ENCODE measurements around the gene PCLO.

PCLO gene

DNA sequence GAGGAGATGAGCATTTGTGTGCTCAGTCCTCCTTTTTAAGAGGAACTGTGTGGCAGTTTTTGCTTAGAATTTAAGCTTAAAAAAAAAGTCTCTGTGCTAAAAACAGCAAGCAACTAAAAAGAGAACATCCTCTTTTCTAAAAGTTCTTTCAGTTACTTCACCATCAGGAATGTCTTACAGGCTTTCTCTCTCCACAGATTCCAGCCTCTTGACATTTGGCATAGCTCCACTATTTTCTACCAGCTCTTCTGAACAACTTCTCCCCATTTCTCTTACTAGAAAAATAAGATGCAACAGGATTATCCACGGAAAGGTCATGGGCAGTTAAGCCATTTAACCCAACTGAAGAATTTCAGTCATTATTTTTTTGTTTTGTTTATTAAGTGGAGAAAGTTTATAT lies 13.2 kb downstream of the PCLO start:
- Histone ChIP-seq H3K4ac (ENCODE audit: low read depth, low read length) (no peak overlapping the region), H3K4me1 (ENCODE audit: control insufficient read depth, low read depth, low read length) (no peaks in the 10 kb centered on the region), H4K8ac (ENCODE audit: low read depth, low read length) (no peak overlapping the region), H3K56ac (ENCODE audit: low read length) (no peak overlapping the region), H2BK5ac (ENCODE audit: low read length) (no peak overlapping the region), H3K27me3 (ENCODE audit: insufficient read depth, low read length, poor library complexity) (no peaks in the 10 kb centered on the region), H3K23ac (ENCODE audit: low read length) (no peak overlapping the region), H3K36me3 (ENCODE audit: control insufficient read depth, insufficient read depth, low read length) (no peaks in the 10 kb centered on the region), H4K5ac (ENCODE audit: low read length) (no peak overlapping the region), H3K79me2 (ENCODE audit: control insufficient read depth, insufficient read depth, low read length) (no peaks in the 10 kb centered on the region), H3K79me1 (ENCODE audit: low read length) (no peaks in the 10 kb centered on the region), H2AK5ac (ENCODE audit: low read length) (no peak overlapping the region), H3K4me3 (ENCODE audit: low read length) (no peak overlapping the region), H2BK15ac (replicated peaks; ENCODE audit: low read depth) (no peak overlapping the region), H3K27ac (ENCODE audit: low read depth, low read length) (no peak overlapping the region), H3K4me2 (ENCODE audit: low read length) (no peak overlapping the region), H3K9ac (ENCODE audit: low read length) (no peak overlapping the region), H3K18ac (ENCODE audit: low read length) (no peak overlapping the region), H2BK120ac (ENCODE audit: low read depth, low read length) (no peak overlapping the region)
- no CpG with 5 or more reads among the region's 1 CpG for WGBS (ENCODE audit: extremely low coverage, insufficient coverage, low lambda C conversion rate)
- DNase-seq = no peak

DNA sequence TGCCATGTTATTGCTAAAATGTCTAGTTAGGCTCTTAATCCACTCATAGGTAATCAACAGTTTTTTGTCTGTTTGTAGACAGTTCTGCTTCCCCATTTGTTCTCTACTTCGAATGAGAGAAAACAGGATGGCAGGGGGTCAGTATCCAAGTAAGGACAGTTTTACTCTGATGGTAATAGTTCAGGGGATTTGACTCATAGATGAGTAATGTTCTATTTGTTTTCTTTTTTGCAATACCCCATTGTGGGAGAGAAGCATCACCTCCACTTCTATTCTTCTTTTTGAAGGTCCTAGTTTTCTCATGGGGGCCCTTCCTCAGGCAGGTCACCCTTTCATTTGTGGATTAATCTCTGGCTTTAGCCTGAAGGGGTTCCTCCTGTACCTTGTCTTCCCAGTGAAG lies 13.9 kb downstream of the PCLO start:
- Histone ChIP-seq H3K23ac (ENCODE audit: low read length) (no peak overlapping the region), H2BK15ac (replicated peaks; ENCODE audit: low read depth) (no peak overlapping the region), H2BK5ac (ENCODE audit: low read length) (no peak overlapping the region), H3K4me1 (ENCODE audit: control insufficient read depth, low read depth, low read length) (no peaks in the 10 kb centered on the region), H3K4me3 (ENCODE audit: low read length) (no peak overlapping the region), H3K18ac (ENCODE audit: low read length) (no peak overlapping the region), H4K8ac (ENCODE audit: low read depth, low read length) (no peak overlapping the region), H3K56ac (ENCODE audit: low read length) (no peak overlapping the region), H3K79me2 (ENCODE audit: control insufficient read depth, insufficient read depth, low read length) (no peaks in the 10 kb centered on the region), H3K36me3 (ENCODE audit: control insufficient read depth, insufficient read depth, low read length) (no peaks in the 10 kb centered on the region), H3K27ac (ENCODE audit: low read depth, low read length) (no peak overlapping the region), H3K27me3 (ENCODE audit: insufficient read depth, low read length, poor library complexity) (no peaks in the 10 kb centered on the region), H4K5ac (ENCODE audit: low read length) (no peak overlapping the region), H3K79me1 (ENCODE audit: low read length) (no peaks in the 10 kb centered on the region), H2BK120ac (ENCODE audit: low read depth, low read length) (no peak overlapping the region), H3K4ac (ENCODE audit: low read depth, low read length) (no peak overlapping the region), H3K4me2 (ENCODE audit: low read length) (no peak overlapping the region), H3K9ac (ENCODE audit: low read length) (no peak overlapping the region), H2AK5ac (ENCODE audit: low read length) (no peak overlapping the region)
- no CpG with 5 or more reads among the region's 1 CpG for WGBS (ENCODE audit: extremely low coverage, insufficient coverage, low lambda C conversion rate)
- DNase-seq = peak; percentile 3

DNA sequence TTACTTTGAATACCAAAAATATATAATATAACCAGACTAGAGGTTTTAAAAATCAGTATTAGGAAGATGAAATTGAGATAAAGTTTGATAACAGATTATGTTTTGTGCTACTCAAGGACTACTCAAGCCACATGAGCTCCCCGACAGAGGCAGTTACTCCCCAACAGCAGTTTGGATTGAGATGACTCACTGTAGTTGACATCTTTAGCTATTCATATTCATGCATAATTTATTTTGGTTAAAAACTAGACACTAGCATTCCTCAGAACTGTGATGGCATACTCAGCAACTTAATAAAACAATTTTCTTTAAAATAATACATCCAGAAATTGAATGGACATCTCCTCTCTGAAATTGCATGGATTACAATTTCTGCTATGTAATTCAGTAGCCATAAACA lies 19.6 kb downstream of the PCLO start:
- DNase-seq = no peak
- H4K8ac ChIP-seq (ENCODE audit: low read depth, low read length) = no peak overlapping the region
- H3K56ac ChIP-seq (ENCODE audit: low read length) = no peak overlapping the region
- H3K18ac ChIP-seq (ENCODE audit: low read length) = no peak overlapping the region
- H3K79me2 ChIP-seq (ENCODE audit: control insufficient read depth, insufficient read depth, low read length) = no peaks in the 10 kb centered on the region
- H3K27me3 ChIP-seq (ENCODE audit: insufficient read depth, low read length, poor library complexity) = no peaks in the 10 kb centered on the region
- no peak overlapping the region for H3K23ac ChIP-seq (ENCODE audit: low read length)
- H2BK15ac ChIP-seq (replicated peaks; ENCODE audit: low read depth) = no peak overlapping the region
- H3K4me2 ChIP-seq (ENCODE audit: low read length) = no peak overlapping the region
- no peak overlapping the region for H3K27ac ChIP-seq (ENCODE audit: low read depth, low read length)
- H2BK120ac ChIP-seq (ENCODE audit: low read depth, low read length) = no peak overlapping the region
- H2AK5ac ChIP-seq (ENCODE audit: low read length) = no peak overlapping the region
- whole genome bisulfite sequencing (ENCODE audit: extremely low coverage, insufficient coverage, low lambda C conversion rate) = no CpG with 5 or more reads among the region's 1 CpG
- H3K36me3 ChIP-seq (ENCODE audit: control insufficient read depth, insufficient read depth, low read length) = no peaks in the 10 kb centered on the region
- no peak overlapping the region for H3K4me3 ChIP-seq (ENCODE audit: low read length)
- no peak overlapping the region for H3K9ac ChIP-seq (ENCODE audit: low read length)
- H3K4ac ChIP-seq (ENCODE audit: low read depth, low read length) = no peak overlapping the region
- H4K5ac ChIP-seq (ENCODE audit: low read length) = no peak overlapping the region
- H3K79me1 ChIP-seq (ENCODE audit: low read length) = no peaks in the 10 kb centered on the region
- H3K4me1 ChIP-seq (ENCODE audit: control insufficient read depth, low read depth, low read length) = no peaks in the 10 kb centered on the region
- H2BK5ac ChIP-seq (ENCODE audit: low read length) = no peak overlapping the region

DNA sequence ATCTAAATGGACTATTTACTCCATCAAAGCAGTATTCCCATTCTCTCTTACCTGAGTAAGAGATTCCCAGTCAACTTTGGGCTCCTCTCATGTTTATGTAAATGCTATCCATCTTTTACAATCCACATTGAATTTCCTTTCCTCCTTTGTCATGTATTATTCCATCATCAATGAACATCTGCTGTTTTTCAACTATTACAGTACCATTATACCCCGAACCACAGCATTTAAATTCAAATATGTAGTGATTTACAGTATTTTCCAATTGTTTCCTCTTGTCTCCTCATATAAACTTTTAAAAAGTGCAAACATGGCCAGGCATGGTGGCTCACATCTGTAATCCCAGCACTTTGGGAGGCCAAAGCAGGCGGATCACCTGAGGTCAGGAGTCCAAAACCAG lies 20.3 kb downstream of the PCLO start:
- Histone ChIP-seq H2BK15ac (replicated peaks; ENCODE audit: low read depth) (no peak overlapping the region), H3K23ac (ENCODE audit: low read length) (no peak overlapping the region), H3K27me3 (ENCODE audit: insufficient read depth, low read length, poor library complexity) (no peaks in the 10 kb centered on the region), H3K4me2 (ENCODE audit: low read length) (no peak overlapping the region), H4K8ac (ENCODE audit: low read depth, low read length) (no peak overlapping the region), H3K79me2 (ENCODE audit: control insufficient read depth, insufficient read depth, low read length) (no peaks in the 10 kb centered on the region), H2BK120ac (ENCODE audit: low read depth, low read length) (no peak overlapping the region), H3K4ac (ENCODE audit: low read depth, low read length) (no peak overlapping the region), H4K5ac (ENCODE audit: low read length) (no peak overlapping the region), H3K18ac (ENCODE audit: low read length) (no peak overlapping the region), H2BK5ac (ENCODE audit: low read length) (no peak overlapping the region), H3K27ac (ENCODE audit: low read depth, low read length) (no peak overlapping the region), H3K4me1 (ENCODE audit: control insufficient read depth, low read depth, low read length) (no peaks in the 10 kb centered on the region), H3K36me3 (ENCODE audit: control insufficient read depth, insufficient read depth, low read length) (no peaks in the 10 kb centered on the region), H3K79me1 (ENCODE audit: low read length) (no peaks in the 10 kb centered on the region), H3K56ac (ENCODE audit: low read length) (no peak overlapping the region), H3K4me3 (ENCODE audit: low read length) (no peak overlapping the region), H2AK5ac (ENCODE audit: low read length) (no peak overlapping the region), H3K9ac (ENCODE audit: low read length) (no peak overlapping the region)
- no peak for DNase-seq
- WGBS (ENCODE audit: extremely low coverage, insufficient coverage, low lambda C conversion rate) = no CpG with 5 or more reads among the region's 2 CpGs

DNA sequence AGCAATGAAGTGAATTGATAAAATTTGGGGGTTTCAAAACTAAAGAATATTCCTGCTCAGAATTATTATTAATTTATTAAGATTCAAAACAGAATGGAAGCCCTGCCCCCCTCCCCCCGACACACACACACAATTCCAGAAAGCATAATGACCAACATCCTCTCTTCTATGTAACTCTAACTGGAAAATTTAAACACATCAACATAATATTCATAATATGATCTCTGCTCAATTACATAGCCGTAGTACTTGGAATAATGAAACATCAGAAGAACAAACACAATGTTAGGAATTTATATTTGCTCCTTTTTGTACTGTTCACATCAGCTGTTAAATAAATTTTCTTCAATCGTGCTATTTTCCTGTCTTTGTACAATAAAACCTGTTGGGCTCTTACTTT lies 20.8 kb downstream of the PCLO start:
- no peak overlapping the region for H3K27ac ChIP-seq (ENCODE audit: low read depth, low read length)
- no peaks in the 10 kb centered on the region for H3K79me2 ChIP-seq (ENCODE audit: control insufficient read depth, insufficient read depth, low read length)
- no peak overlapping the region for H2BK5ac ChIP-seq (ENCODE audit: low read length)
- H2BK15ac ChIP-seq (replicated peaks; ENCODE audit: low read depth) = no peak overlapping the region
- DNase-seq = no peak
- no peaks in the 10 kb centered on the region for H3K4me1 ChIP-seq (ENCODE audit: control insufficient read depth, low read depth, low read length)
- no peaks in the 10 kb centered on the region for H3K27me3 ChIP-seq (ENCODE audit: insufficient read depth, low read length, poor library complexity)
- no peaks in the 10 kb centered on the region for H3K79me1 ChIP-seq (ENCODE audit: low read length)
- H3K18ac ChIP-seq (ENCODE audit: low read length) = no peak overlapping the region
- no peak overlapping the region for H3K4ac ChIP-seq (ENCODE audit: low read depth, low read length)
- no peak overlapping the region for H3K4me2 ChIP-seq (ENCODE audit: low read length)
- H4K8ac ChIP-seq (ENCODE audit: low read depth, low read length) = no peak overlapping the region
- no peak overlapping the region for H3K23ac ChIP-seq (ENCODE audit: low read length)
- no peak overlapping the region for H2AK5ac ChIP-seq (ENCODE audit: low read length)
- no peak overlapping the region for H4K5ac ChIP-seq (ENCODE audit: low read length)
- no peak overlapping the region for H3K56ac ChIP-seq (ENCODE audit: low read length)
- no peak overlapping the region for H3K4me3 ChIP-seq (ENCODE audit: low read length)
- H3K36me3 ChIP-seq (ENCODE audit: control insufficient read depth, insufficient read depth, low read length) = no peaks in the 10 kb centered on the region
- whole genome bisulfite sequencing (ENCODE audit: extremely low coverage, insufficient coverage, low lambda C conversion rate) = 100% methylated on average over 1 of the region's 3 CpGs
- no peak overlapping the region for H3K9ac ChIP-seq (ENCODE audit: low read length)
- H2BK120ac ChIP-seq (ENCODE audit: low read depth, low read length) = no peak overlapping the region

DNA sequence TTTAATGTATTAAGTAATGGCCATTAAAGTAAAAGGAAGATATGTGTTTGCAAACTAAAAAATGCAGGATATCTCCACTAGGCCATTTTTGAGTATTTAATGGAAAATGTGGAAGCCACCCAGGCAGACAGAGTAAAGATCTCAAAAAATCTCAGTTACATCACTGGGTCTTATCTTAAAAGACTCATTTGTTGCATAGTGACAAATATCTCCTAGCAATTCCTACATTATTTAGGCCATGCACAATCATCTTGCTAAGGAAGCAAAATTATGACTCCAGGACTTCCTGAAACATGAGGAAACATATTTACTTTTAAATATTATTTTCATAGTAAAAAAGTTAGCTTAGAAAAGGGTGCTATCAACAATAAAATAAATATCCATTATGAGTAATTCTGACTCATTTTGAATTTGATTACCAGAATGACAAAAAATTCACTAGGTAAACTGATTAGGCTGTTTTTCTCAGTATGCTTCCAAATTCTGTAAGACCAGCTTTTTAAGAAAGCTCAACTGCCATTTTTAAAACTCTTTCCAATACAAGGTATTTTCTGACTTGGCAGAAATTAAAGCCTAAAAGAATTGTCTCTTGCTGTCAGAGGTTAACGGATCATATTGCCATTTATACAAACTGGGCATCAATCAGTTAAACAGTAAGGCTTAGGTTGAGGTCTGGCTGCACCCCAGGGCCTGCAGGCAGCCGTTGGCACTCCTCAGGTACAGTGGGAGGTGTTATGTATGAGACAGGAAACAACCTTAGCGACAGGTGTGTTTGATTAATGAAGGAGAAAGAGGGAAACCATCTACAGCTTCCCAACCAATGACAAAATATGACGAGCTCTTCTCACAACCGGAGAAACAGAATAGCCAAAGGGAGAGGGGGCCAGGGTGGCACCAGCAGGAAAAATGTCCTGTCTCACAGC lies 31.8 kb downstream of the PCLO start:
- no peak overlapping the region for H2BK15ac ChIP-seq (replicated peaks; ENCODE audit: low read depth)
- H3K23ac ChIP-seq (ENCODE audit: low read length) = no peak overlapping the region
- H3K79me2 ChIP-seq (ENCODE audit: control insufficient read depth, insufficient read depth, low read length) = no peaks in the 10 kb centered on the region
- H3K9ac ChIP-seq (ENCODE audit: low read length) = no peak overlapping the region
- no peaks in the 10 kb centered on the region for H3K4me1 ChIP-seq (ENCODE audit: control insufficient read depth, low read depth, low read length)
- no peak overlapping the region for H2AK5ac ChIP-seq (ENCODE audit: low read length)
- no peak overlapping the region for H3K56ac ChIP-seq (ENCODE audit: low read length)
- H2BK5ac ChIP-seq (ENCODE audit: low read length) = no peak overlapping the region
- H3K18ac ChIP-seq (ENCODE audit: low read length) = no peak overlapping the region
- no peaks in the 10 kb centered on the region for H3K27me3 ChIP-seq (ENCODE audit: insufficient read depth, low read length, poor library complexity)
- no peak overlapping the region for H3K4me3 ChIP-seq (ENCODE audit: low read length)
- peak; percentile 5 for DNase-seq
- H3K79me1 ChIP-seq (ENCODE audit: low read length) = no peaks in the 10 kb centered on the region
- no peak overlapping the region for H3K4me2 ChIP-seq (ENCODE audit: low read length)
- no CpG with 5 or more reads among the region's 5 CpGs for WGBS (ENCODE audit: extremely low coverage, insufficient coverage, low lambda C conversion rate)
- no peak overlapping the region for H4K5ac ChIP-seq (ENCODE audit: low read length)
- H3K36me3 ChIP-seq (ENCODE audit: control insufficient read depth, insufficient read depth, low read length) = no peaks in the 10 kb centered on the region
- no peak overlapping the region for H3K4ac ChIP-seq (ENCODE audit: low read depth, low read length)
- H2BK120ac ChIP-seq (ENCODE audit: low read depth, low read length) = no peak overlapping the region
- H4K8ac ChIP-seq (ENCODE audit: low read depth, low read length) = no peak overlapping the region
- no peak overlapping the region for H3K27ac ChIP-seq (ENCODE audit: low read depth, low read length)

Measured in mesendoderm (in vitro differentiated cells).